HG03432 (cell line): ENCODE results near the gene GGT1.
"Not testable (repeated sequence)": the region's sequence is repeated elsewhere in the genome, so short reads cannot be mapped to it uniquely, and the experiment has no call there.

Source experiments
- ATAC-seq: cut with Tn5 transposase; IDR thresholded peaks from one replicate; pipeline ENCODE4 v1.9.1; 2021; ENCODE audit warnings: mild to moderate bottlenecking, moderate library complexity; ENCODE audit not compliant: unreplicated experiment

GGT1 gene

DNA sequence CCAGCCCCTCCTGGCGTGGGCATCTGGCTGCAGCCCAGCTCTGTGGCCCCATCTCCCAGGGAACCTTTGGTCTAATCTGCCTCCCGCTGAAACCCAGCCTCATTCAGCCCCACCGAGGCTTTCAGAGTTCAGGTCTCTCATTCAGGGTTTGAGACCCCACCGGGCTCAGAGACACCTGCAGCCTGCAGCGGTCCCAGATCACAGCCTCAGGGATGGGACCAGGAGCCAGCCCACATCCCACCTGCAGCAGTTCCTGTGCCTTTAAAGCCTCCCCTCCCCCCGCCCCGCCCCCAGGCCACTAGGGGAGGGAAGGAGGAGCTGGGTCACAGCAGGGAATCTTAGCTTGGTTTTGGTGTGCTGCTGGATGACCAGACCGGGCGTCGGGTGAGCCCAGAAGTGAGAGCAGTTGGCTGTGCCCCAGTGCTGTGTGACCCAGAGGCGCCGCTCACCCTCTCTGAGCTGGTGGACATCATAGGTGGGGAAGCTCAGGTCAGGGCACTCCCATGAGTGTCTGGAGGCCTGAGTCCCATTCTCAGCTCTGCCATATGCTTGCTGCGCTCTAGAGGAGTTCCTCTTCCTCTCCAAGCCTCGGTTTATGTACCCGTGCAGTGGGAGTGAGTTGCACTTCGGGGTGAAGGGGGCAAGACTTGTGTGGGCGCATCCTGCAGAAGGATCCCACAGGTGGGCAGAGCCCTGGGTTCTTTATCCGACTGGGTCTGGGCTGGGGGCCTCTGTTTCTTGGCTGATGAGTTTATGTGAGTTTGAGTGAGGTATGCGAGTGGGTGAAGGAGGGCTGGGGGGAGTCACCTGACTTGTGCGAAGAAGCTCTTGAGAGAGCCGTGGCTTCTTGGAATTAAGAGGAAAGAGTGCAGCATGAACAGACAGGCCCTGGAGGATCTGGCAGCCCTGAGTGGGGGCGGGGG, at the start of gene GGT1:
Gene GGT1, plus strand, starts transcription at position 347 of the 923 bp plus-strand sequence. CDS start 7,889 bp downstream, outside the sequence.
- ATAC-seq = not testable (repeated sequence)

- ATAC-seq = no peak
These were observed 49.2 kb upstream of the GGT1 start for GRCh38 chr22:24553597-24554312.

DNA sequence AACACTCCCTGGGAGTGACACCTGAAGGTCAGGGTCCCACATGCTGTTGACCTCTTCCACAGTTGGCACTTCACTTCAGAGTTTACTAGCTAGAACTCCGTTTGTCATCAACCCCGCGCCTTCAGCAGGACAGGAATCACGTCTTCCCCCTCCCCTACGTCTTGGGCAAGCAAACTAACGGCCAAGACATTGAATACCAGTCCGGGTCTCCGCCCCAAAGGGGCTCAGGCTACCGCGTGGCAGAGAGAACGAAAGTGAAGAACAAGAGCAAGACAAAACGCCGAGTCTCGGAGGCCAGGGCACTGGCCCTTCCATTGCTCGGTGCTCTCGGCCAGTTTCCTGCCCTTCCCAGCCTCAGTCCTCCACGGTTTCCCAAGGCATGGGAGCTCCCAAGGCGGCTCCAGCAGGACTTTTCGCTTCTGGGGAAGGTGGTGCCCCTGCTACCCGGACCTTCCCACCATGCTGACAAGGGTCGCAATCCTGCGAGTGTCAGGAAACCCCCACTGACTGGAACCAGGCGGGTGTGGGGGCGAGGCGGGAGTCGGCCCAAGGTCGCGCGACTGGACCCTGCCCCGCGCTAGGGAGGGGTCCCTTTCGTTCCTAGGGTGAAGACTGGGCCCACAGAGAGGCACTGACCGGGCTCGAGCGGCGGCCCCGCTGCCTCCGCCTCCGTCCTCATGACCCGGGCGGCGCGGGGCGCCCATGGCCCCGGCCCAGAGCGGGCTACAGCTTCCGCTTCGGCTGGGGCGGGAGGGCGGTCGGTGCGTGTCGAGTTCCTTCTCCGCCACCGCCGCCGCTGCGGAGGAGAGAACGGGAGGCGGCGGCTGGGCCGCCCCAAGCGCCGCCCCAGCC, 48.5 kb upstream of the GGT1 start, which contains the start of gene GUCD1:
Gene GUCD1, minus strand, starts transcription at position 826 of the 852 bp plus-strand sequence. Its CDS starts 147 bp downstream, at position 679.
- peak; percentile 9 for ATAC-seq

- peak; percentile 75 for ATAC-seq
These were observed 47.6 kb upstream of the GGT1 start, which contains the start of gene SNRPD3 for GRCh38 chr22:24555165-24556039. Gene SNRPD3 (plus strand): TSS chr22:24555999. CDS start chr22:24557675, 1,676 bp downstream.

DNA sequence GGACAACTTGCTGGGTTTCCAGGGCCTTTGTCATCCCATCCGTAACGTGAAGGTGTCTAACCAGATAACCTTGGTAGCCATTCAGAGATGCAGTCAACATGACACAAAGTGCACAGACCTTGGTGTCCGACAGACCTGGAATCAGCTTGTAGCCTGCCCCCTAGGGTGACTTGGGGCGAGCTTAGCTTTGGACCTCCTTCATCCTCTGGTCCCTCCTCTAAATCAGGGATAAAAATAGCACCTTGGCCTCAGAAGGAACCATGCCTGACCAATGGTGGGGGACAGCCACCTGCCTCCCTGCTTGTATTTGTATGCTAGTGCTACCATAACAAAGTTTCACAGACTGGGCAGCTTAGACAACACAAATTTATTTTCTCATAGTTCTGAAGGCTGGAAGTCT, 43.5 kb upstream of the GGT1 start:
- no peak for ATAC-seq

GRCh38 chr22:24563246-24563645, 39.7 kb upstream of the GGT1 start:
- ATAC-seq = no peak

- no peak for ATAC-seq
These were observed 38.5 kb upstream of the GGT1 start for GRCh38 chr22:24564376-24565058.

- ATAC-seq = no peak
These were observed 37.9 kb upstream of the GGT1 start for GRCh38 chr22:24565077-24565476.

DNA sequence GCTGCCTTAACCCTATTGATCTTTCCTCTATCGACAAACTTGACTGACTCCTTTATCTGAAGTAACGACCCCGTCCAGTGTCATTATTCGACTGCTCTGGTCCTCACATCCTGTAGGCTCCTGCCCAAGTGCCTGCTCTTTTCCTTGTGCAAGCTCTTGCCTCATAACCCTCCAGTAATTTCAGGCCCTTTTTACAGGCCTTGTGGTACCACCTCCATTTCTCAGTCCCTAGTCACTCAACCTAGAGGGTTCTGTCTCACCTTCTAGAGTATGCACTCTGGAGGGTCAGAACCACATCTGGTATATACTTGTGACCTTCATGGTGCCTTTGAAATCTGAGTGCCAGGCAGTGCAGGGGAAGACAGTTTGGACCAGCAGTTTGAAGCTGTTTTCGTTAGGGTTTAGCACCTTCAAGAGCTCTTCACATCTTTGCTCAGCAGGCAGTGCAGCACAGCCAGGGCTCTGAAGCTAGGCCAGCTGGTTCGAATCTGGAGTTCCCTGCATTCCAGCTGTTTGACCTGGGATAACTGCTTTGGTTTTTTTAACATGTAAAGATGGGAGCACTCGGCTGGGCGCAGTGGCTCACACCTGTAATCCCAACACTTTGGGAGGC, 36.0 kb upstream of the GGT1 start:
- ATAC-seq = no peak

GRCh38 chr22:24567668-24568067, 35.3 kb upstream of the GGT1 start:
- ATAC-seq = no peak

DNA sequence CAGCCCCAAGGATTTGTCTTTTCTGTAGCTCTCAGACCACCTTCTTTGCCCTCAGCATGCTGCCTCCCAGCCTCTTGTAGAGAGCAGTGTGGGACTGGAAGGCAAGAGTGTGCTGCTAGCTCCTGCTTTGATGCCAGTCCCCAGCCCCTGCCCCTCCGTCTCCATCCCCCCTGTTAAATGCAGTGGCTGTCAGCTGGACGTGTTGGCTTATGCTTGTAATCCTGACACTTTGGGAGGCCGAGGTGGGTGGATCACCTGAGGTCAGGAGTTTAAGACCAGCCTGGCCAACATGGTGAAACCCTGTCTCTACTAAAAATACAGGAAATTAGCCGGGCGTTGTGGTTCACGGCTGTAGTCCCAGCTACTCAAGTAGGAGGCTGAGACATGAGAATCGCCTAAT, 31.7 kb upstream of the GGT1 start:
- no peak for ATAC-seq

GRCh38 chr22:24576778-24577177, 26.2 kb upstream of the GGT1 start:
- ATAC-seq = no peak

DNA sequence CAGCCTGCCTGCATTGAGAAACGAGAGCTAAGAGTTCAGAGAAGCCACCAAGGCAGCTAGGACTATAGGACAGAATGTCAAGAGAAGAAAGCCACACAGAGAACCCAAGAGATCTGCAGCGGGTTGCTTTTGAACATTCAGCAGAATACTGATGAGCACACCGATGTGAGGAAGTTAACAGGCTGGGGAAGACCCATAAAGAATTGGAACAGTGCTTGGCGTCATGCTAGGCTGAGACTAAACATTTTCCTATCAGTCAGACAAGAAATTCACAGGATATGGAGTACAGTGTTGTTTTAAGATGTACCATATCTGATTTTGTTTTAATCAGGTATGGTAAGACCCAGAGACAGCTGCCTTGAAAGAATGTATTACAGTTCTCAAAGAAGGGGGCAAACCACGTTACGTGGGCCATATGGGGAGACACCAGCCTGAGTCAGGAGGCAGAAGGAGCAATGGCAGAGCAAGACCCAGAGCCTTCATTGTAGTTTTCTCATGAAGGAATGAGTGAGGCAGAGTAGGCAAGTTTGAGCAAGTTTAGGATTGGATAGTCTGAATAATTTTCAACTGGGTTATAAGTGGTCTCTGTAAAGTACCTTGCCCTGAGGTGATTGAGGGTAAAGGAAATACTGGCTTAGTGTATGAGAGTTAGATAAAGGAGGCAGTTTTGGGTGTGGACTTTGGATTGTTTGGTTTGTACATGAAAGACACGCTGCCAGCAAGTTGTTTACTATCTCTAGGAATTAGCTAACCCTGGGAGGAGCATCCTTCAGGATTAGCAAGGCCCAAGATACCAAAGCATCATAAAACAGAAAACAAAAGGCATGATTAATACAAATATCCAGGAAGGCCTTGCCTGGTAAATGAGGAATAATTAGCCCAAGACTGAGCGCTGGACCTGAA, 24.4 kb upstream of the GGT1 start:
- no peak for ATAC-seq

DNA sequence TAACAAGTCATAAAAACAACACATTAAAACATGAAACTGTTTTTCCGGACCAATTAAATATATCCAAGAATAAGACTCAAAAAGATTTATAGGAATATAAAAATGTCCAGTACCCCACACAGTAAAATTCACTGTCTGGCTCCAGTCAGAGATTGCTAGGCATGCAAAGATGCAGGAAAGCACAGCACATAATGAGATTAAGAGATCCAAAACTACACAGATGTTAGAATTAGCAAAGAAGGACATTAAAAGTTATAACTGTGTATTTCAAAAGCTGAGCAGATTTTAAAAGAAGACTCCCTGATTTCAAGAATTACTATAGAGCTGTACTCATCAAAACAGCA, 23.8 kb upstream of the GGT1 start:
- ATAC-seq = no peak

DNA sequence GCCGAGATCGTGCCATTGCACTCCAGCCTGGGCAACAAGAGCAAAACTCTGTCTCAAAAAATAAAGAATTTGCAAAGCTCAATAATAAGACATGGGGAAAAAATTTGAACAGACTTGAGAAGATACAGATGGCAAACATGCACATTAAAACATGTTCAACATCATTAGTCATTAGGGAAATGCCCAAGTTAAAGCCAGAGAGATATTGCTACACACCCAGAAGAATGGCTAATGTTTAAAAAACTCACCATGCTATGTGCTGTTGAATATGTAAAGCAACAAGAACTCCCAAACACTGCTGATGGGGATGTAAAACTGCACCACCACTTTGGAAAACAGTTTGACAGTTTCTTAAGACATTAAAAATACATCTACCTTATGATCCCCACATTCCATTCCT, 22.7 kb upstream of the GGT1 start:
- ATAC-seq = no peak

DNA sequence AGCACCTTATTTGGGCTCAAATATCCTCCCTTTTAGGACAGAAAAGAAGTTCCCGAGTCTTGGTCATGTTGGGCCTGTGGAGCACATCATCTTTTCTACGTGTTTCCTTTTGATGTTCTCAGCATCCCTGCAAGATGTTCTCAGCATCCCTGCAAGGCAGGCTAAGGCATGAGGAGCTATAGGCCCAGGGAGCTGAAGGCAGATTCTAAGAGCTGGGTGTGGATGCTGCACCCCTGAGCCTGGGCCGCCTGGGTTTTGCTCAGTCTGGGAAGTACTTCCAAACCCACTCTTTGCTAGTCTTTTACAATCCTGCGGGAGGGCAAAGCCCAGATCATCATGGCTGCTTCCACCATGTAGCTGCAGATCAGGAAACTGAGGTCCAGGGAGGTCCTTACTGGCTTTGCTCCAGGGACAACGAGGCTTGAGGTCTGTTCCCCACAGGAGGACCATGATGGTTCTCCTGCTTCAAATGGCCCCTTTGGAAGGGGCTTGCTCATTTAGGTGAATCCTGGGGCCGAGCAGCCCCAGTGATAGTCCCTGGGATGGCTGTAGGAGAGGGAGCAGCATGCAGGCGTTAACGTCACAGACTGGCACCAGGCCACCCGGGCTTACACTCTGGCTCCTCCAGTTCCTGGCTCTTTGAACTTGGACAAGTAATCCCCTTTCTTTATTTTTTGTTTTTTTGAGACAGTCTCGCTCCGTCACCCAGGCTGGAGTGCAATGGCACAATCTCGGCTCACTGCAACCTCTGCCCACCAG, 20.8 kb upstream of the GGT1 start:
- no peak for ATAC-seq
